NCI-H146 treated with DMSO at 0.1 percent for 48 hours (cell line): ENCODE data around the gene IDI2.
"Not testable (repeated sequence)": the region's sequence is repeated elsewhere in the genome, so short reads cannot be mapped to it uniquely, and the experiment has no call there.

Source experiments
- DNase-seq: peaks from one replicate; lab custom pipeline; 2025; ENCODE audit not compliant: unreplicated experiment; lab: John Stamatoyannopoulos, UW

IDI2 gene

DNA sequence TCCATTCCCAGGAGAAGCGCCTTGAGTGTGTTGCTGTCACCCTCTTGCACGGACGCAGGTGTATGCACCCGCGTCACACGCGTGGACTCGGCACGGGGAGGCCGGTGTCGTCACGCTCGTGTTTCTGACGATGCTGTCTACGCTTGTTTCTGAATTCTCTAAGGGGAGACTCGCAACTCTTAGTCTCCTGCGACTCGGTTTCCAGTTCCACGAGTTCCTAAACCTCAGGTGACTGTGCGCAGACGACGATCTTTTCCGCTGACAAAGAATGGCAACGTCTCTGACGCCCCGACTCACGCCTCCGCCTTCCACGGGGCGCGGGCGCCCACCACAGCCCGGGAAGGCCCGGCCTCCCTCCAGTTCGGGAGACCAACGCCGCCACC lies 22.7 kb upstream of the IDI2 start:
- no peak for DNase-seq

DNA sequence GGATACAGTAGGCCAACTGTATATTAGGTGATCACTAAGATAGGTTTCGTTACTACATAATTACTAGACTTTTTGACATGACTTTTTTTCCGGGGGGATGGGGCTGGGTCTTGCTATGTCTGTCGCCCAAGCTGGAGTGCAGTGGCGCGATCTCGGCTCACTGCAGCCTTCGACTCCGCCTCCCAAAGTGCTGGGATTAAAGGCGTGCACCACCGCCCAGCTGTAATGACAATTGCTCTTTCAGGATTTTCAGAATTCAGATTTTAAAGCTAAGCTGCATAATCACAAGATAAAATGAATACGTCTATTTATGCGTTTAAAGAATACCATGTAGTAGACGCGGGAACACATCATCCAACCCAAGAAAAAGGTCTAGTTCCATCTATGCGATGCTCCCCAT lies 22.3 kb upstream of the IDI2 start:
- no peak for DNase-seq

DNA sequence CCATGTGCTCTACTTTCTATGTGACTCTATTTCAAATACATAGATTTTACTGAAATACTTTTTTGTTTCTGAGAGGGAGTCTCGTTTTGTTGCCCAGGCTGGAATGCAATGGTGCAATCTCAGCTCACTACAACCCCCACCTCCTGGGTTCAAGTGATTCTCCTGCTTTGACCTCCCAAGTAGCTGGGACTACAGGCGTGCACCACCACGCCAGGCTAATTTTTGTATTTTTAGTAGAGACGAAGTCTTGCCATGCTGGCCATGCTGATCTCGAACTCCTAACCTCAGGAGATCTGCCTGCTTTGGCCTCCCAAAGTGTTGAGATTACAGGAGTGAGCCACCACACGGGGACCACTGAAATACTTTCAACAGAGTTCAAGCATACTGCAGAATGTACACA lies 19.8 kb upstream of the IDI2 start:
- no peak for DNase-seq

- DNase-seq = no peak
These were observed 19.3 kb upstream of the IDI2 start for GRCh38 chr10:1044964-1045363.

GRCh38 chr10:1044146-1044545 lies 18.5 kb upstream of the IDI2 start:
- no peak for DNase-seq

GRCh38 chr10:1043532-1043995 lies 17.9 kb upstream of the IDI2 start:
- DNase-seq = no peak

- DNase-seq = no peak
These were observed 15.9 kb upstream of the IDI2 start for GRCh38 chr10:1041514-1041913.

DNA sequence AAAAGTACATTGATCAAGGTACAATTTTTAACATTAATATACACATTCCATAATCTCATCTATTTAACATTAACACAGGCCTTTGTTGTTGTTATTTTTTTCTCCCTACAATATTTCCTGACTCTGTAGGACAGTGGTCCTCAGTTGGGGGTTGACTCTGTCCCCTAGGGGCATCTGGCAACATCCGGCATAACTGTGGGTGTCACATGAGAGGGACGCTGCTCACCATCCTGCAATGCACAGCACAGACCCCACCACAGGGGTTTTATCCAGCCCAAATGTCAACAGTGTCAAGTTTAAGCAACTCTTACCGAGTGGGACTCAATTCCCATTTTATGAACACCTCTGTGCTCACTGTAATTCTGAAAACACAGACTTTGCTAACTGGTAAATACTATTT lies 14.5 kb upstream of the IDI2 start:
- no peak for DNase-seq

DNA sequence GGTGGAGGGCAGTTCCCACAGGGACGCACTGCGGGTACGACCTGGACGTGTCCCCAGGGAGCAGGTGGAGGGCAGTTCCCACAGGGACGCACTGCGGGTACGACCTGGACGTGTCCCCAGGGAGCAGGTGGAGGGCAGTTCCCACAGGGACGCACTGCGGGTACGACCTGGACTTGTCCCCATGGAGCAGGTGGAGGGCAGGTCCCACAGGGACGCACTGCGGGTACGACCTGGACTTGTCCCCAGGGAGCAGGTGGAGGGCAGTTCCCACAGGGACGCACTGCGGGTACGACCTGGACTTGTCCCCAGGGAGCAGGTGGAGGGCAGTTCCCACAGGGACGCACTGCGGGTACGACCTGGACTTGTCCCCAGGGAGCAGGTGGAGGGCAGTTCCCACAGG lies 13.1 kb upstream of the IDI2 start:
- not testable (repeated sequence) for DNase-seq

GRCh38 chr10:1037098-1037497 lies 11.4 kb upstream of the IDI2 start:
- no peak for DNase-seq

DNA sequence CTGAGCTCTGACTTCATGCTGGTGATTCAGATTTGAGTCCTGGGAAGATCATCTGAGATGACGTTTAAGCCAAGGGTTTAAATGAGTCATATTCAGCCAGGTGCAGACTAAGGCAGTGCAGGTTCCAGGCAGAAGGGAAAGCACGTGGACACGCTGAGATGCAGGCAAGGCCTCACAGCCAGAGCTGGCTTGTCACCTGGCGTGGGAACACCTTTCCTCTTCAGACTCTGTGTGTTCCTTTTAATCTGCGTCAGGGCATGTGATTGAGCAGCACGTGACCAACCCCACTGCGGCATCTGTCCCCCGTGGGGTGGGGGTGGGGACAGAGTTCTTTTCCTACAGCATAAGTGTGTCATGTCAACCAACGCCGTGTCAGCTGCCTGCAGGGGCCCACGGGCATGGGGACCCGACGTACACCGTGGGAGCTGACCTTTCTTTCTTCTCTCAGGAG lies 10.7 kb upstream of the IDI2 start:
- no peak for DNase-seq

GRCh38 chr10:1035201-1035600 lies 9.5 kb upstream of the IDI2 start:
- DNase-seq = no peak

- no peak for DNase-seq
These were observed 9.1 kb upstream of the IDI2 start for GRCh38 chr10:1034758-1035157.

DNA sequence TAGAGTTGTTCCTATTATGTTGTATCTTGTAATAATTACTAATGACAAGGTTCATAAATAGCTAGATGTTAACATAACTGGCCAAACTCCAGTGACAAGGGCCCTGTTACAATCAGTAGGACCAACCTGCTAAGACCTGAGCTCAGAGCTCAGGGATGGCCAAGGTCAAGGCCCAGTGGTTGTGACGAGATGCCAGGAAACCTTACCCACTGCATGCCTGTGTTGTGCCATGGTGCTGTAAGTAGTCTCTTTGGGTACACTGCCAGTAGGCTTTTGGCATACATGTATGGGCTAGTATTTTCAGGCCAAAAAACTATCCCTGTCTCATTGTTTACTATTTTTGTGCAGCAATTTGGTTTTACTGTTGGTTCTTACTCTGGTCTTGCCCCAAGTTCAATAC lies 7.9 kb upstream of the IDI2 start:
- DNase-seq = no peak

DNA sequence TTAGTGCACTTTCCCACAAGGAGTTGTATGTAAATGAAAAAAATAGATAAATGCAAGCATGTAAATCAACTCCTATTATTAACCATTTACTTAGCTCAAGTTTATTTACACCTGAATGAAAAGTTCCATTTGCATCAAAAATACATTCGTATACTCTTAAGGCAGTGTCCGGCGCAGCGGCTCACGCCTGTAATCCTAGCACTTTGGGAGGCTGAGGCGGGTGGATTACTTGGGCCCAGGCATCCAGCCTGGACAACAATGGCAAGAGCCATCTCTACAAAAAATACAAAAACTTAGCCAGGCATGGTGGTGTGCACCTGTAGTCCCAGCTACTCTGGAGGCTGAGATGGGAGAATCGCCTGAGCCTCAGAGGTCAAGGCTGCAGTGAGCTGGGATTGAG lies 4.2 kb upstream of the IDI2 start:
- no peak for DNase-seq

DNA sequence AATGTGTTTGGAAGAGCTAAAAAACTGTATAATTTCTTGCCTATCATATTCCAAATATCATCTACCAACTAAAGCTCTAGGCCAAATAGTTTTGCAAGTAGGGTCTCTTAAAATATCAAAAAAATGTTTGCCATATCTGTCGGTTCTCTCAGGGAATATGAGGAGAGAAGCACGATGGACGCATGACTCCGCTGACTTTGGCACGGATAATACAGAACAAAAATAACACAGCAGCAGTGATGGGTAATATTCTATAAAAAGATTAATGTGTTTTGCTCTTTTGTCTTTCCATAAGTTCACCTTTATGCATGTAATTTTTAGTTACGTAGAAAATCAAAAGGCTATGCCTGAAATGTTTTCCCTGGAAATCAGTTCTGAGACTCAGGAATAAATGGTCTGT lies 919 bp upstream of the IDI2 start:
- no peak for DNase-seq

GRCh38 chr10:1024103-1024502 lies 1.6 kb downstream of the IDI2 start:
- DNase-seq = no peak

- DNase-seq = no peak
These were observed 3.2 kb downstream of the IDI2 start for GRCh38 chr10:1022413-1022812.

GRCh38 chr10:1020958-1021357 lies 4.7 kb downstream of the IDI2 start:
- no peak for DNase-seq

DNA sequence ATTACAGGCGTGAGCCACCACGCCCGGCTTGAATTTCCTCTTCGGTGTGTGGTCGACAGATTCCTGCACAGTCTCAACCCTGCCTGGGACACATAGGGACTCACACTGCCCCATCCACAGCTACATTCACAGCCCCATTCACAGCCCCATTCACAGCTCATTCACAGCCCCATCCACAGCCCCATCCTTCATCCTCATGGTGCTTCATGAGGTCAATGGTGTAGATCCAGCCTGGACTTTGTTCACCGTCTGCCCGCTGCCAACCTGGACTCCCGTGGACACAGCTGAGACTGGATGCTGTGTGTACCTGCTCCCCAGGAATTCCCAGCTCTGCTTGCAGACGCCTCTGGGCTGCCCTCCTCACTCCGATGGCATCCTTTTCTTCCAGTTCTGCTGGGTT lies 5.2 kb downstream of the IDI2 start:
- DNase-seq = no peak

GRCh38 chr10:1019362-1019761 lies 6.3 kb downstream of the IDI2 start:
- DNase-seq = no peak

DNA sequence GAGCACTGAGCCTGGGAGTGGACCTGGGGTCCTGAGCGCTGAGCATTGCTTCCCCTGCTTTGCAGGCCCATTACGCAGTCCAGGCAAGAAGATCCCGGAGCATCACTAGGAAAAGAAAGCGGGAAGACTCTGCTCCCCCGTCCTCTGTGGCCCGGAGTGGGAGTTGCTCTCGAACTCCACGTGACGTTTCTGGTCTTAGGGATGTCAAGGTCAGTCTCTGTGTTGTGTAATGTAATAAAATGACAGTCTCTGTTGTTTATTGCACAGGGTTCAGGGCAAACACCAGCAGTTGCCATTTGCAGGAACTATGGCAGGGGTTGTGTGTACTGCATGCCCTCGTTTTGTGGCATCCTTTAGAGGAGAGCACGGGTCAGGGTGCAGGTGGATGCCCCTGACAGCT lies 10.0 kb downstream of the IDI2 start:
- DNase-seq = no peak

GRCh38 chr10:1011696-1012095 lies 14.0 kb downstream of the IDI2 start:
- no peak for DNase-seq

DNA sequence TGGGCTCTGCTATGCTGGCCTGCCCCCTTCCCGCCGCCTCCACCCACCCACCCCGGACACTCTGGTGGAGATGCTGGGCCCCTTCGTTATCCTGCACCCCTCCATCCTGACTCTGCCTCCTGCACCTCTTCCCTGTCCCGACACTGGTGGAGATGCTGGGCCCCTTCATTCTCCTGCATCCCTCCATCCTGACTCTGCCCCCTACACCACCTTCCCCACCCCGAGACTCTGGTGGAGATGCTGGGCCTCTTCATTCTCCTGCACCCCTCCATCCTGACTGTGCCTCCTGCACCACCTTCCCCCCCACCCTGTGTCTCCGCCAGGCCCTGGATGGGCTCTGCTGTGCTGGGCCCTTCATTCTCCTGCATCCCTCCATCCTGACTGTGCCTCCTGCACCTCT lies 15.0 kb downstream of the IDI2 start:
- DNase-seq = no peak
